ENCODE results near the gene NCOR1. TPM values are rescaled to one million over a fixed set of nuclear protein-coding genes. Genes with fewer than 3 reads are reported as not detected.

NCOR1 gene
- total and polyA plus RNA-seq, 12 donors = 66.2 to 172 (median 95.2) TPM

DNA sequence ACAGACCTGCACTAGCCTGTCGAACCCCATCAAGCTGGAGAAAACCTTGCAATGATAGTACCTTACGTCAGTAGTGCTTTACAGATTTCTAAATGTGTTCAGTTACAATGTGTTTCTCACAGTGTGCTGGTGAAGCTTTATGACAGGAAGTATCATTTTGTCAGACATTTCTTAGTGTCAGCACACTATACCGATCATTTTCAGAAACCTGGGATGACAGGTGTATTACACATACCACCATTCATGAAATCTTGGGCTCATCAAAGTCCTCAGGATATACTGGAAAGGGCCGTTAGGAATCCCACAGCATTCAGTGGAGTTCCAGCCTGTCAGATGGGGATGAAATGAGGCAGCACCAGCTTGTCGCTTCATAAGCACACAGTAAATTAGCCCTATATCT is 188.4 kb downstream of the NCOR1 start:
- peaks cover 5 to 14% of the 10 kb centered on the region in 2 donors for H3K4me1 ChIP-seq (replicated peaks in 1 of 2)
- H3K9me3 ChIP-seq (replicated peaks in 1 of 3) = no peaks in the 10 kb centered on the region
- 93 to 96% (median 94%) methylated on average over 5 of the region's 5 CpGs for WGBS, 4 donors
- peaks cover 0 to 56% of the 10 kb centered on the region in 2 donors for H3K36me3 ChIP-seq (replicated peaks in 1 of 2)
- TF ChIP-seq, protein P1, sequence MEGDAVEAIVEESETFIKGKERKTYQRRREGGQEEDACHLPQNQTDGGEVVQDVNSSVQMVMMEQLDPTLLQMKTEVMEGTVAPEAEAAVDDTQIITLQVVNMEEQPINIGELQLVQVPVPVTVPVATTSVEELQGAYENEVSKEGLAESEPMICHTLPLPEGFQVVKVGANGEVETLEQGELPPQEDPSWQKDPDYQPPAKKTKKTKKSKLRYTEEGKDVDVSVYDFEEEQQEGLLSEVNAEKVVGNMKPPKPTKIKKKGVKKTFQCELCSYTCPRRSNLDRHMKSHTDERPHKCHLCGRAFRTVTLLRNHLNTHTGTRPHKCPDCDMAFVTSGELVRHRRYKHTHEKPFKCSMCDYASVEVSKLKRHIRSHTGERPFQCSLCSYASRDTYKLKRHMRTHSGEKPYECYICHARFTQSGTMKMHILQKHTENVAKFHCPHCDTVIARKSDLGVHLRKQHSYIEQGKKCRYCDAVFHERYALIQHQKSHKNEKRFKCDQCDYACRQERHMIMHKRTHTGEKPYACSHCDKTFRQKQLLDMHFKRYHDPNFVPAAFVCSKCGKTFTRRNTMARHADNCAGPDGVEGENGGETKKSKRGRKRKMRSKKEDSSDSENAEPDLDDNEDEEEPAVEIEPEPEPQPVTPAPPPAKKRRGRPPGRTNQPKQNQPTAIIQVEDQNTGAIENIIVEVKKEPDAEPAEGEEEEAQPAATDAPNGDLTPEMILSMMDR (IDR thresholded peaks at IDR 0.05) = no peak
- no peak for TF ChIP-seq POLR2A (IDR thresholded peaks at IDR 0.05)
- H3K4me3 ChIP-seq = no peak overlapping the region
- no peak for DNase-seq
- intact Hi-C loops (cut with DNase I) = no loop called here
- H3K27ac ChIP-seq = peak overlapping the region in 3 of 5 donors; percentile 78 to 88 (median 84)
- no peaks in the 10 kb centered on the region for H3K27me3 ChIP-seq

DNA sequence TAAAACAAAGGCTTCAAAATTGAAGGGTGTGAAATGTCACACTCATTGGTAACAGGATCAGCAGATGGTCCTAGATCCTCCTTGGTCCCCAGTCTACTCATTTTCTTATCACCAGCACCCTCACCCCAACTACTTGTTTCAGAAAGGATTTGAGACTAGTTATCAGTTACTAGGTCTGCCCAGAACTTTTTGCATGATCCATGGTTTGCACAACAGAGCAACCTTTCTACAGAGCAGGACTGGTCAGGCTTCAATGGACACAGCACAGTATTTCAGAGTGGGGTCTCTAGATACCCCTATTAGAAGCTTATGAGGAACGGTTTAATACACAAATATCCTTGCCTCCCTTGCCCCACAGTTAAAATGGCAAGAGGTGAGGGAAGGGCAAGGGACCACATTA is 190.1 kb downstream of the NCOR1 start:
- TF ChIP-seq, protein P1 (IDR thresholded peaks at IDR 0.05) = no peak
- no peak for TF ChIP-seq POLR2A (IDR thresholded peaks at IDR 0.05)
- intact Hi-C loops (cut with DNase I) = no loop called here
- no peaks in the 10 kb centered on the region for H3K27me3 ChIP-seq
- 86 to 100% (median 100%) methylated on average over 1 of the region's 1 CpG for WGBS, 4 donors
- H3K9me3 ChIP-seq (replicated peaks in 1 of 3) = no peaks in the 10 kb centered on the region
- DNase-seq = no peak
- peak overlapping the region in 1 of 5 donors; percentile 2 for H3K27ac ChIP-seq
- peaks cover 0 to 51% of the 10 kb centered on the region in 2 donors for H3K36me3 ChIP-seq (replicated peaks in 1 of 2)
- peaks cover 5 to 14% of the 10 kb centered on the region in 2 donors for H3K4me1 ChIP-seq (replicated peaks in 1 of 2)
- no peak overlapping the region for H3K4me3 ChIP-seq

DNA sequence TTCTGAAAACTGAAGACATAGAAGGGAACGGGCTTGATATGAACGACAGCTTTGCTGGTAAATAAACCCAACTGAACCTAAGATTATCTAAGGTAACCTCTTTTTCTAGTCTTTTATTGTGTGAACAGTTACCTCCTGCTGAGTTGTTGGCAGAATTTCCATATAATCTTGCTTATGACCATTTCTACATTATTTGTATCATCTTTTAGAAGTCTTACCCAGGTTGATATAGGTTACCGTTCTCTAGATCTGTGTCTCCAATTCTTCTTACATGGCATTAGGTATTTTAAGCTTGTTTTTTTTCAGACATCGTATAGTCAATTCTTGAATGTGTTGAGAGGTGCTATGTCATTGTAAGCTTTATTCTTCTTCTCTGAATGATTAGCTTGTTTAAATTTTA is 191.5 kb downstream of the NCOR1 start:
- peaks cover 5 to 20% of the 10 kb centered on the region in 2 donors for H3K4me1 ChIP-seq (replicated peaks in 1 of 2)
- no peaks in the 10 kb centered on the region for H3K9me3 ChIP-seq (replicated peaks in 1 of 3)
- H3K27ac ChIP-seq = no peak overlapping the region
- intact Hi-C loops (cut with DNase I) = no loop called here
- no peak for DNase-seq
- WGBS, 4 donors = 71 to 91% (median 78%) methylated on average over 4 of the region's 4 CpGs
- no peaks in the 10 kb centered on the region for H3K27me3 ChIP-seq
- H3K36me3 ChIP-seq (replicated peaks in 1 of 2) = peaks cover 0 to 42% of the 10 kb centered on the region in 2 donors
- H3K4me3 ChIP-seq = no peak overlapping the region
- TF ChIP-seq, protein P1 (IDR thresholded peaks at IDR 0.05) = no peak
- no peak for TF ChIP-seq POLR2A (IDR thresholded peaks at IDR 0.05)

DNA sequence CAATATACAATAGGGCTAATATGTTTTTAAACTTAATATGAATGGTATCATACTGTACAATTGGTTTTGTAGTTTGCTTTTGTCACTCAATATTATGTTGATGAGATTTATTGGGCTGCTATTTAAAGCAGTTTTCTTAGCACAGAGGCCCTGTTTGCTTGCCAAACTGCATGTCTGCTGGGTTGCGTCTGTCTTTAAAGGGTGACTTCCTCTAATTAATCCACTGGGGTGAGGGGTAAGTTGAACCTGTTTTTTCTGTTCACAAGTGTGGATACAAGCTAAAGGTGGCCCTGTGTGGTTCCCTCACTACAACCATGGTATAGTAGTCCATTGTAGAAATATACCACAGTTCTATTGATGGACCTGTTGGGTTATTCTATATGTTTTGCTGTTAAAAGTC is 196.0 kb downstream of the NCOR1 start:
- Histone ChIP-seq H3K4me1 (replicated peaks in 1 of 2) (peaks cover 0 to 12% of the 10 kb centered on the region in 2 donors), H3K36me3 (replicated peaks in 1 of 2) (peaks cover 0 to 15% of the 10 kb centered on the region in 2 donors), H3K4me3 (no peak overlapping the region), H3K27me3 (no peaks in the 10 kb centered on the region), H3K9me3 (replicated peaks in 1 of 3) (no peaks in the 10 kb centered on the region), H3K27ac (no peak overlapping the region)
- no peak for TF ChIP-seq POLR2A (IDR thresholded peaks at IDR 0.05)
- TF ChIP-seq, protein P1 (IDR thresholded peaks at IDR 0.05) = no peak
- DNase-seq = no peak
- intact Hi-C loops (cut with DNase I) = no loop called here
- whole genome bisulfite sequencing, 4 donors = 29 to 52% (median 48%) methylated on average over 1 of the region's 1 CpG
